ENCODE results near the gene RASAL2. TPM values are rescaled to one million over a fixed set of nuclear protein-coding genes. Genes with fewer than 3 reads are reported as not detected.

The RASAL2 gene
- total RNA-seq, 2 experiments from 2014 or later = not detected

GRCh38 chr1:178509414-178510007 is 415.6 kb downstream of the RASAL2 start:
- Mint-ChIP-seq H3K4me3 (no peak overlapping the region), H3K27me3 (no peaks in the 10 kb centered on the region), H3K9me3 (no peaks in the 10 kb centered on the region), H3K36me3 (ENCODE audit: low read depth) (no peaks in the 10 kb centered on the region), H3K4me1 (no peaks in the 10 kb centered on the region), H3K27ac (no peak overlapping the region)
- ChIA-PET POLR2A (no interaction called here), CTCF (interaction anchor here (2.5 kb wide), 1 partner anchor 8 kb away, joined by 8 read pairs; no protein-coding TSS in a partner anchor)
- no peak for DNase-seq

GRCh38 chr1:178510155-178510554 is 416.3 kb downstream of the RASAL2 start:
- Mint-ChIP-seq H3K36me3 (ENCODE audit: low read depth) (no peaks in the 10 kb centered on the region), H3K27me3 (no peaks in the 10 kb centered on the region), H3K27ac (no peak overlapping the region), H3K9me3 (no peaks in the 10 kb centered on the region), H3K4me1 (no peaks in the 10 kb centered on the region), H3K4me3 (no peak overlapping the region)
- DNase-seq = no peak
- ChIA-PET POLR2A (no interaction called here), CTCF (interaction anchor here (2.5 kb wide), 1 partner anchor 8 kb away, joined by 8 read pairs; no protein-coding TSS in a partner anchor)

- H3K27me3 Mint-ChIP-seq = no peaks in the 10 kb centered on the region
- ChIA-PET CTCF (interaction anchor here (1.0 kb wide), 1 partner anchor 19 kb away, joined by 3 read pairs; no protein-coding TSS in a partner anchor), POLR2A (no interaction called here)
- H3K4me3 Mint-ChIP-seq = no peak within 1 kb of the TSS
- H3K36me3 Mint-ChIP-seq (ENCODE audit: low read depth) = no peaks in the 10 kb centered on the region
- DNase-seq = no peak
- H3K27ac Mint-ChIP-seq = no peak within 1 kb of the TSS
- H3K9me3 Mint-ChIP-seq = no peaks in the 10 kb centered on the region
- H3K4me1 Mint-ChIP-seq = no peaks in the 10 kb centered on the region
Observed at GRCh38 chr1:178512566-178513277, 418.8 kb downstream of the RASAL2 start, which contains the start of gene TEX35. TSS of gene TEX35 (plus strand) at chr1:178513109. CDS start at chr1:178513189, 80 bp downstream.

GRCh38 chr1:178513278-178513983 is 419.5 kb downstream of the RASAL2 start:
- no peak overlapping the region for H3K4me3 Mint-ChIP-seq
- no peak overlapping the region for H3K27ac Mint-ChIP-seq
- POLR2A ChIA-PET = no interaction called here
- DNase-seq = no peak
- H3K4me1 Mint-ChIP-seq = no peaks in the 10 kb centered on the region
- CTCF ChIA-PET = interaction anchor here (1.0 kb wide), 1 partner anchor 19 kb away, joined by 3 read pairs; no protein-coding TSS in a partner anchor
- H3K36me3 Mint-ChIP-seq (ENCODE audit: low read depth) = no peaks in the 10 kb centered on the region
- no peaks in the 10 kb centered on the region for H3K27me3 Mint-ChIP-seq
- H3K9me3 Mint-ChIP-seq = no peaks in the 10 kb centered on the region

GRCh38 chr1:178516110-178516509 is 422.2 kb downstream of the RASAL2 start:
- no peaks in the 10 kb centered on the region for H3K36me3 Mint-ChIP-seq (ENCODE audit: low read depth)
- H3K27me3 Mint-ChIP-seq = peaks cover 4% of the 10 kb centered on the region
- ChIA-PET POLR2A (no interaction called here), CTCF (interaction anchor here (0.9 to 1.4 kb wide), 3 partner anchors 13 to 16 kb away, joined by 3 to 4 read pairs (median 4); no protein-coding TSS in a partner anchor)
- H3K27ac Mint-ChIP-seq = no peak overlapping the region
- no peak for DNase-seq
- H3K4me1 Mint-ChIP-seq = no peaks in the 10 kb centered on the region
- H3K9me3 Mint-ChIP-seq = no peaks in the 10 kb centered on the region
- H3K4me3 Mint-ChIP-seq = no peak overlapping the region

DNA sequence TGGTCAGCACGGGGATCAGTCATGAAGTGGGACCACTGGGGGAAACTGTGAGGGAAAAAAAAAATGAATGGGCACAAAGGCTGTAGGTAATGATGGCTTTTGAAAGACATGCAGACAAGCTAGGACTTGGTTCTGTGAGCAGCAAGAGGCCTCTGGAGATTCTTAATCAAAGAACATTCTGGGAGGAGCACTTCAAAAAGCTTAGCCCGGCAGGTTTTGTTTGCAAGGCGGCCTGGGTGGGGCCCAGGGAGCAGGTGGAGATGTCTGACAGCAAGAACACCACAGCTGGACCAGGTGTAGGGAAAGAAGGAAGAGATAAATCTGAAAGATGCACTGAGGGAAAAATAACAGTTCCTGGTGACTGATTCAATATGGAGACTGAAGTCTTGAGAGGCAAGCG is 425.0 kb downstream of the RASAL2 start:
- Mint-ChIP-seq H3K4me3 (no peak overlapping the region), H3K27ac (no peak overlapping the region), H3K4me1 (no peaks in the 10 kb centered on the region), H3K9me3 (no peaks in the 10 kb centered on the region), H3K36me3 (ENCODE audit: low read depth) (no peaks in the 10 kb centered on the region), H3K27me3 (peaks cover 4% of the 10 kb centered on the region)
- DNase-seq = no peak
- CTCF ChIA-PET = interaction anchor here (1.4 kb wide), 1 partner anchor 13 kb away, joined by 6 read pairs; no protein-coding TSS in a partner anchor
- POLR2A ChIA-PET = no interaction called here

GRCh38 chr1:178520803-178521202 is 426.9 kb downstream of the RASAL2 start:
- H3K4me1 Mint-ChIP-seq = no peaks in the 10 kb centered on the region
- no peak for DNase-seq
- POLR2A ChIA-PET = no interaction called here
- H3K27ac Mint-ChIP-seq = no peak overlapping the region
- H3K36me3 Mint-ChIP-seq (ENCODE audit: low read depth) = no peaks in the 10 kb centered on the region
- CTCF ChIA-PET = no interaction called here
- H3K27me3 Mint-ChIP-seq = peaks cover 4% of the 10 kb centered on the region
- no peak overlapping the region for H3K4me3 Mint-ChIP-seq
- H3K9me3 Mint-ChIP-seq = no peaks in the 10 kb centered on the region

GRCh38 chr1:178521241-178521640 is 427.3 kb downstream of the RASAL2 start:
- no peaks in the 10 kb centered on the region for H3K4me1 Mint-ChIP-seq
- peaks cover 4% of the 10 kb centered on the region for H3K27me3 Mint-ChIP-seq
- CTCF ChIA-PET = no interaction called here
- no peak overlapping the region for H3K27ac Mint-ChIP-seq
- no peaks in the 10 kb centered on the region for H3K9me3 Mint-ChIP-seq
- no peak for DNase-seq
- no peaks in the 10 kb centered on the region for H3K36me3 Mint-ChIP-seq (ENCODE audit: low read depth)
- H3K4me3 Mint-ChIP-seq = no peak overlapping the region
- POLR2A ChIA-PET = no interaction called here

GRCh38 chr1:178527117-178527516 is 433.2 kb downstream of the RASAL2 start:
- Mint-ChIP-seq H3K9me3 (no peaks in the 10 kb centered on the region), H3K4me3 (no peak overlapping the region), H3K4me1 (no peaks in the 10 kb centered on the region), H3K27ac (no peak overlapping the region), H3K36me3 (ENCODE audit: low read depth) (no peaks in the 10 kb centered on the region), H3K27me3 (no peaks in the 10 kb centered on the region)
- no peak for DNase-seq
- ChIA-PET CTCF (no interaction called here), POLR2A (no interaction called here)

- DNase-seq = no peak
- H3K27ac Mint-ChIP-seq = no peak overlapping the region
- no peaks in the 10 kb centered on the region for H3K4me1 Mint-ChIP-seq
- no peak overlapping the region for H3K4me3 Mint-ChIP-seq
- CTCF ChIA-PET = interaction anchor here (1.2 kb wide), 1 partner anchor 14 kb away, joined by 3 read pairs; no protein-coding TSS in a partner anchor
- H3K36me3 Mint-ChIP-seq (ENCODE audit: low read depth) = no peaks in the 10 kb centered on the region
- no peaks in the 10 kb centered on the region for H3K27me3 Mint-ChIP-seq
- H3K9me3 Mint-ChIP-seq = no peaks in the 10 kb centered on the region
- POLR2A ChIA-PET = no interaction called here
Observed at GRCh38 chr1:178528228-178528952, 434.5 kb downstream of the RASAL2 start.

DNA sequence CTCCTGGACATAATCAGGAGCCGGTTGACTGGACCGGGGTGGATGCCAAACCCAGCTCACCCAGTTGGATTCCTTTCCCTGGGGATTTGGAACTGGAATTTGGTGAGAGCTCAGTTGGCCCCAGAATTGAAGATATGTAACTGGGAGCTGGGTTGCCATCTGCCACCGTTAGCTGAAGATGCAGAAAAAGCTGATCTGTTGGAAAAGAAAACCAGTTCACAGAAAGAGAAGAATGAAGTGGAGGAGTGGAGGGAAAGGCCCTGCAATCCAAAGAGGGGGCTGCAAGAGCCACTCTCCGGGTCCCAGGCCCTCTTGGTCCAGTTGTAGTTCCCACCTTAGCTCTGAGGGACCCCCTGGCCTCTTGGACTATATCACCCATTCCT is 435.0 kb downstream of the RASAL2 start:
- ChIA-PET CTCF (interaction anchor here (1.2 kb wide), 1 partner anchor 13 kb away, joined by 3 read pairs; no protein-coding TSS in a partner anchor), POLR2A (no interaction called here)
- no peaks in the 10 kb centered on the region for H3K4me1 Mint-ChIP-seq
- no peak overlapping the region for H3K27ac Mint-ChIP-seq
- DNase-seq = no peak
- no peaks in the 10 kb centered on the region for H3K9me3 Mint-ChIP-seq
- H3K27me3 Mint-ChIP-seq = no peaks in the 10 kb centered on the region
- H3K36me3 Mint-ChIP-seq (ENCODE audit: low read depth) = no peaks in the 10 kb centered on the region
- no peak overlapping the region for H3K4me3 Mint-ChIP-seq

- no peak for DNase-seq
- Mint-ChIP-seq H3K4me1 (no peaks in the 10 kb centered on the region), H3K9me3 (no peaks in the 10 kb centered on the region), H3K27me3 (no peaks in the 10 kb centered on the region), H3K36me3 (ENCODE audit: low read depth) (no peaks in the 10 kb centered on the region), H3K27ac (no peak overlapping the region), H3K4me3 (no peak overlapping the region)
- POLR2A ChIA-PET = no interaction called here
- CTCF ChIA-PET = interaction anchor here (1.2 kb wide), 1 partner anchor 13 kb away, joined by 3 read pairs; no protein-coding TSS in a partner anchor
Observed at GRCh38 chr1:178529364-178530036, 435.6 kb downstream of the RASAL2 start.

Measured in activated CD4-positive, alpha-beta memory T cell treated with anti-CD3 and anti-CD28 coated beads, Interleukin-2, amount 10 ng/mL, durations not matched to agents 7 days and 5 days (primary cell).